ENCODE measurements around the gene KCNK7.

KCNK7 gene

DNA sequence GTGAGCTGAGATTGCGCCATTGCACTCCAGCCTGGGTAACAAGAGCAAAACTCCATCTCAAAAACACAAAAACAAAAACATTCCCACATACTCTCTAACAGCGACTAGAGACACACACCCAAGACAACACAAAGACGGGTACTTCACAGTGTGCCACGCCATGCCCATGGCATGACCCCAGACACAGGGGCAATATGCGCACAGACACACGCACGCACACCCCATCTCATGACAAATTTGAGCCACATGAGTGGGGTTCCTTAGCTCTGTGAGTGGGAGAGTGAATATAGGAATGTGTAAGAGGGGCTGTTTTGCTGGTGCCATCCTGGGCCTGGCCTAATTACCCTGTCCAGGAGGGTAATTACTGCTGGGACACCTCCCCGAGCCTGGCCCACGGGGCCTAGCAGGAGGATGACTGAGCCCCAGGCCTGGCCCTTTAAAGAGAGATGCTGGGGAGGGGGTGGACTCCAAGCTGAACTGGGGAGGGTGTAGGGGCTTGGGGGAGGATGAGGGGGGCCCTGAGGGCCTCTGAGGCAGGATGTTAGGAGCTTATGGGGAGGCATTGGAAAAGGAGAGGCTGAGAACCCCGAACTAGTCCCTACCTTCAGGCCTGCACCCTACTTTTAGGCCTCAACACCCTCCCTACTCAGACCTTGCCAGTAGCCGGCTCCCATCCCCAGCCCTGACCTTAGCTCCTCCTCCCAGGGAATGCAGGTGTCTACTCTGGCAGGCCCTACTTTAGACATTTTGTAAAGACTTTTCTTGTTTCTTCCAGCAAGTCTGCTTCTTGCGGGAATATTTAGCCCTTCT, 38.9 kb downstream of the KCNK7 start:
- DNase-seq (ENCODE audit: low spot score) = no peak

DNA sequence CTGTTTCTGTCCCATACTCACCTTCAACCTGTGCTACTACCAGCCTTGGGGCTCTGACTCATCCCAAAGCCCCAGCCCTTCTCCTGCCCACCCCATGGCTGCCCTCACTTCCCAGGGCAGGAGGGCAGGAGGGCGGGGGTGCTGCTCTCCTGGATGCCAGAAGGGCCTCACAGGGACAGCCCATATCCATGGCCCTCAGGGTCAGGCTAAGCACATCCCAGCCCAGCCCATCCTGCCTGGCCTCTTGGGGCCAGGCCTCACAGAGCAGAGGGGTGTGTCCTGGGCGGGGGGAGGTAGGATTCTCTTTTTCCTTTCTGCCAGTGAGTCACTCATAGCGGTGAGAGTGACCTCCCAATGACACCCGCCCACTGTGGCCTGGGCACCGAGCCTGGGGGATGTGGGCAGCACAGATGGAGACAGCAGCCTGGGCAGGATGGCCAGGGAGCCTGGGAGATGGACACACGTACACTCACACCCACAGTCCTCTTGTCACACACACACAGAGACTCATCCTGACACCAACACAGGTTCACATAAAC, 39.8 kb downstream of the KCNK7 start:
- no peak for DNase-seq (ENCODE audit: low spot score)

DNA sequence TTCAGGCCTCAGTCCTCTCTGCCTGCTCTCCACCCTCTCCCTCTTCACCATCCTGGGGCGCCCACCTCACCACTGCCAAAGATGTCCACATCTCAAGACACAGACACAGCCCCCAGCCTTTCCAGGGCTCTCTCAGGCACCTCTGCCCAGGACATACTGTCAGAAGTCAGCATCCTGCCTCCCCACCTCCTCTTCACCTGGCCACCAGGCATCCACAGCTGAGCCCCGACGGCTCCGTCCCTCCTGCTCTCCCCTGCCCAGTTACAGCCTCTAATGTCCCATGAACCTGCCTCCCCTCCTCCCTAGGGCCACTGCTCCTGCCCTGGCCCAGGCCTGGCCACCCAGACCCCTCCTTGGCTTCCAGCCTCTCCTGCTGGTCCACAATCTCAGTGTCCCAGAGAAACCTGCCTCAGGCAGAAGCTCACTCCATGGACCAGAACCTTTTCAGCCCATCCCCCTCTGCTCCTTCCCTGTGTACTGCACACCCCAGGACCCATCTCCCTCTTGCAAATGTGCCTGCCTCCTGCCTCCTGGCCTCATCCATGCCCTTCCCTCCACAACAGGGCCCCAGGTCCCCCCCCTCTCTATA, 40.7 kb downstream of the KCNK7 start:
- no peak for DNase-seq (ENCODE audit: low spot score)

DNA sequence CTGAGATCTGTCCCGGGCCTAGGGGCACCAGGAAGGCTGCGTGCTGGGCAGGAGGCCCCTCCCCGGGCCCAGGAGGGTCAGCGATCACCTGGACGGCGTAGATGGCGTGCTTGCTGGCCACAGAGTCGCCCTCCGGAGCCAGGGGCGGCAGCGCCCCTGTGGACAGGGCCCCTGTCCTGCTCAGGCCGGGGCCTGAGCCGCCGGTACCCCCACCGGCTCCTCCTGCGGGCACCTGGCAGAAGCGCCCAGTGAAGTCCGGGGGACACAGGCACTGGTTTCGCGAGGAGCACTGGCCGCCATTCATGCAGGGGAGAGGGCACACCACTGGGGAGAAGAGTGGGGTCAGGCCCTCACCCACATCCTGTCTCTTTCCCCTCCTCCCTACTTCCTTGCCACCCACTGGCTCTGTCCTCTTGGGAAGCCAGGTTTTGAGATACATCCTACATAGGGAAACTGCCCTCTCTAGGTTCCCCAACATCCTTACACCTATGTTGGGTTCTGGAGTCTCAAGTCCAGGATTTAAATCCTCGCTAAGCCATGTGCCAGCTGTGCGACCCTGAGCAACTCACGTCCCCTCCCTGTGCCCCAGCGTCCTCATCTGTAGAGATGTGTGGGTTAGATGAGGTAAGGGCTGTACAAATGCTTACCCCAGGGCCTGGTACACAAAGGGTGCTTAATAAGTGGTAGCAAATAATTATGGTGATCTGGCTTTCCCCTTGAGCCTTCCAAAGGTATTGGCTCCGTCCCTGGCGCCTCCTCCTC, 41.4 kb downstream of the KCNK7 start:
- no peak for DNase-seq (ENCODE audit: low spot score)

DNA sequence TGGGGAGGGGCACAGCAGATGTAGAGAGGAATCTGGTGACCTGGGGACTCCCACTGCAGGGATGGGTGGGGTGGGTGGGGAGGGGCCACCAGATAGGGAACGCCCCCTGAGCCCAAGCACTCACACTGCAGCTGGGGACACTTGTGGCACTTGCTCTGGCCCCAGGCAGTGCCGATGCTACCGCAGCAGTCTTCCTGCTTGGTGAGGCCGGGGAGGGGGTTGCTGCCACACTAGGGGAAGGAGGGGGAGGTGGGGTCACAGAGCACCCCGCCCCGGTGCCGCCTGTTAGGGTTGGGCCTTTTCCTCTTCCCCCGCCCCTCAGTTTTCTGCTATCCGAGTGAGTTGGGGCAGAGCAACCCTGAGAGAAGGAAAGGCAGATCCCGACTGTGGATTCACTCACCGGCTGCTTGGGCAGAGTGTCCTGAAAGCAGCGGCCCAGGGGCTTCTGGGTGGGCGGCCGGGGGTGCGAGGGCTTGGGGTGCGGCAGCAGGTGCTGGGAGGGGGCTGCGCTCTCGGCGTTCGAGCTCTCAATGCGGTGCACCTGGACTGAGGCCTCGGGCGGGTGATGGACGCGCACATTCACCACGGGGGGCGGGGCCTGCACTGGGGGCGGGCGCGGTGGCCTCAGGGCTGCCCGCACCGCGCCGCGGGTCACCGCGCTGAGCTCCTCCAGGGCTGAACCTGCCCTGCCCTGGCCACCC, 42.1 kb downstream of the KCNK7 start:
- peak; percentile 55 for DNase-seq (ENCODE audit: low spot score)

DNA sequence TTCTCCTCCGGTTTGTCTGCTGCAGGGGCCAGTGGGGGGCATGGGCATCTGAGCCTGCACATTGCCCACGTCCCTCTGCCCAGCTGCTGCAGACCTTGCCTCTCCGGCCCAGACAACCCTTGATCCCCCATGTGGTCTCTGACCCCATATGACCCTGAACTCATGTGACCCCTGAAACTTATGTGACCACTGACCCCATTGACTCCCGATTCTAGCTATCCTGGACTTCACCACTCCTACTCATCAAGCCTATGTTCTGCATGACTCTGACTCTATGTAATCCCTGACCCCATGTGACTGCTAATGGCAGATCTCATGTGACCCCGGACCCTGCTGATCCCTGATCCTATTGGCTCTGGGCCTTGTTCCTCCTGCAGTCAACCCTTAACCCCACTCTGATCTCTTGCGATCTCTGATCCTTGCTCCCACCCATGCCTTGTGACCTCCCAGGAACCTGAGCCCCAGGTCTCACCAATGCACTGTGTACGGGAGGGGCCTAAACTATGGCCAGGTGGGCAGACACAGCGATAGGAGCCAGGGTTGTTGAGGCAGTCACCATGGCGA, 43.1 kb downstream of the KCNK7 start:
- DNase-seq (ENCODE audit: low spot score) = no peak

DNA sequence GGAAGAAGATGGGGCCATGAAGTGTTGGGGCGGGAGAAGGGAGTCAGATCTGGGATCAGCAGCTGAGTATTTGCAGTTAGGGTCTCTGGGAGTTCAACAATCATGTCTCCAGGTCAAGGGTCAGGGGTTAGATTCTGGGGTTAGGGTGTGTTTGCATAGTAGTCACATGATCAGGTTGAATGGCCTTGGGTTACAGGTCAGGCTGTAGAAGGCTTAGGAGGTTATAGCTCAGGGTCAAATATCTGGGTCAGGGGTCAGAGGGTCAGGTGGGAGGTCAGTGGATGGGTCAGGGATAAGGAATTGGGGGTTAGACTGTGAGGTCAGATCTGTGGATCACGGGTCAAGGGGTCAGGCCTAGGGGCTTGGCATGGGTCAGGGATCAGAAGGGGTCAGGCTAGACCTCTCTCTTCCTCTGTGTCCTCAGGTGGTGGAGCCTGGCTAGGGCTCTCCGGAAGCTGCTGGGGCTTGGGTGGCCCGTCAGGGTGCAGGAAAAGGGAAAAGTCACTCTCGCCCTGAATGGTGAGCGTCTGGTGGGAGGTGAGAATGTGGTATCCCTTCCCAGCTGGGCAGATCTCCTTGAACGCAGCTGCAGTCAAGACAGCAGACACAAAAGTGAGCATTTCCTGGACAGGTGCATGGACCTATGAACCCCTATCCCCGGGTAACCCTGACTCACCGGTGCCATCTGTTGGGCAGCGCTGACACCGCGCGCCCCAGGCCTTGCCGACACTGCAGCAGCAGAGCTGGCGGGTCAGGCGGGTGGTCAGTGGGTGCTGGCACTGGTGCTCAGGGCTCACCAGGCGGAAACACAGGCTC, 43.8 kb downstream of the KCNK7 start:
- peak; percentile 68 for DNase-seq (ENCODE audit: low spot score)

DNA sequence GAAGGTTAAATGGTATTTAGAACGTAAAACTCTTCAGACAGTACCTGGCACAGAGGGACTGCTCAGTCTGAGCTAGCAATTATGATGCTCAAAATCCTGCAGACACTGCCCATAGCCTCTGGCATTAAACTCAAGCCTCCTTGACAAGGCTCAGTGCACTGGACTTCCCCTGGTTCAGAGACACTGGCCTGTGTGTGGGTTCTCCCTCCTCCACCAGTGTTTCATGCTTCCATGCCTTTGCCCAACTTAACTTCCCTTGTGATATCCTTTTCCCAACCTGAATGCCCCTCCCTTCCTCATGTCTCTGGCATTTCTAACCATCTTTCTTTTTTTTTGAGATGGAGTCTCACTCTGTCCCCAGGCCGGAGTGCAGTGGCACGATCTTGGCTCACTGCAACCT, 46.5 kb downstream of the KCNK7 start:
- DNase-seq (ENCODE audit: low spot score) = no peak

DNA sequence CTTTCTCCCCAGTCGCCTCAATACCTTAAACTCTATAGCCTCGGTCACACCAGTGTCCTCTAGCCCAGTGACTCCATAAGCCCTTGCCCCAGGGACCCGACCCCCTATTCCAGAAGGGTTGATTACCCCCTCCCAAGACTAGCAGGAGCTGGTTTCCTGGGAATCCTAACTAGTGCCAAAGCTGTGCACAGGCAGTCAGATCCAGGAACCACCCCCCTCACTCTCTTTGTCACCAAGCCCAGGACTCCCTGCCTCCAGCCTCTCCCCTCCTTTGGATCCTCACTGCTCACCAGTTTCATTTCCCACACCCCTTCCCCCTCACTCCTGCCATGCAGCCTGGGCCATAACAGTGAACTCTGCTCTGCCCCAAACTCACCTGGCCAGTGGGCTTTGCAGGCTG, 47.2 kb downstream of the KCNK7 start:
- DNase-seq (ENCODE audit: low spot score) = no peak

DNA sequence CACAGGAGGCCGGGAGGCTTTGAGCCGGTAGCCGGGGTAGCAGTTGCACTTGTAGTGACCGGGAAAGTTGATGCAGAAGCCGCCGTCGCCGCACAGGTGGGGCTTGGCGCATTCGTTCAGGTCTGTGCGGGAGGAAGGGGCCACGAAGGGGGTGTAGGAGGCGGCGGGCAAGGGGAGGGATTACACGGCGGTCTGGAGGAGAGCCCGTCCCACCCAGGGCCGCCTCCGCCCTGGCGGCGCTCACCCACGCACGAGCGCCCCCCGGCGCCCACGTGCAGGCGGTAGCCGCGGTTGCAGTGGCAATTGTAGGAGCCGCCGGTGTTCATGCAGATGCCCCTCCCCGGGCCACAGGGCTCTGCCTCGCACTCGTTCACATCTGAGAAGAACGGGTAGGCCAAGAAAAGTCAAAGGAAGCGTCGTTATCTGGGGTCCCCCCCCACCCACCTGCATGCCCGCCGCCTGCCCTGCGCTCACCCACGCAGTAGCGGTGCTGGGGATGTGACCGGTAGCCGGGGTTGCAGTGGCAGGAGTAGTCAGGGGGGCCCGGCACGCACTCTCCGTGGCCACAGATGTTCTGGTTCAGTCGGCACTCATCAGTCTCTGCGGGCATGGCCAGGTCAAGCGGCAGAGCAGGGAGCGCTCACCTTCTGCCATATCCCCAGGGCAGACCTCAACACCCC, 48.0 kb downstream of the KCNK7 start:
- DNase-seq (ENCODE audit: low spot score) = no peak

DNA sequence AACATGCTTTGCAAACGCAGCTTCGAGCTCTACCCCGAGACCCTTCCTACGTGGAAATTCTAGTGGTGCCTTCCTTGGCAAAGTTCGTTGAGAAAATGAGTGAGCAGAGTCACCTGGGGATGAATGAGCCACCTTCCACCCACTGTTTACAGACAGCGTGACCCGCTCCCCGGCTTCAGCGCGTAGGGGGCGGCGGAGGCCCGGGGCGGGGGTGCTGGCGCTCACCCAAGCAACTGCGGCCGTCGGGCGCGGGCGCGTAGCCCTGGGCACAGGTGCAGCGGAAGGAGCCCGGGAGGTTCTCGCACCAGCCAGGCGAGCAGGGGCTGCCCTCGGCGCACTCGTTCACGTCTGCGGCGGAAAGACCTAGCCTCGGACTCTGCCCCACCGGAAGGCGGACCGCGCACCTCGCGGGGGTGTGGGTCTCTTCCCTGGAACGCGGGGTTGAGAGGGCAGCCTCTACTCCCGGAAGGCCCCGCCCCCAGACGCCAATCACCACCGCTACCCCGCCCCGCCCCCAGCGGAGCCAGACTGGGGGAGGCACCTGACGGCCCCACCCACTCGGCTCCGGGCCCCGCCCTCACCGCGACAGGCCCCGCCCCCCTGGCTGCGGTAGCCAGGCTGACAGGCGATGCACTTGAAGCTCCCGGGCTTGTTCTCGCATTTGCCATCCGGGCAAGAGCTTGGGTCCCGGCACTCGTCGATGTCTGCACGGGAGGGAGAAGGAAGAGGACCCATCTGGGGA, 49.2 kb downstream of the KCNK7 start:
- DNase-seq (ENCODE audit: low spot score) = peak; percentile 94

DNA sequence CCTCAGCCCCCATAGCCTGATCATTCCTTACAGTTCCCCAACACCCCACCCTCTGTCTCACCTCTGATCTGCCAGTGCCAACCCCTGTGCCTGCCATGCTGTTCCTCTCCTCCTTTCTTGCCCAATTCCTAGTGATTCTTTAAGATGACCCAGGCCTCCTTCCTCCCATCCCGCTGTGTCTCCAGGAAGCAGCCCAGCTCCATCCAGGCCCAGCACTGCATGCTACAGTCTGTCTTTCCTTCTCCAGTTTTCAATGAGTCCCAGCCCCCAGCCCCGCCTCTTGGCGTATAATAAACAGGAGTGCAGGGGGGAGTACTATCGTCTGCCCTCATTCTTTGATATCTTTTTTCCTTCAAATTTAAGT, 49.8 kb downstream of the KCNK7 start:
- no peak for DNase-seq (ENCODE audit: low spot score)

All from hematopoietic multipotent progenitor cell treated with erythropoietin and hydrocortisone succinate and interleukin-3 and kit ligand, for 15 days (in vitro differentiated cells).